ENCODE results near the gene ARHGAP32.

ARHGAP32 gene

DNA sequence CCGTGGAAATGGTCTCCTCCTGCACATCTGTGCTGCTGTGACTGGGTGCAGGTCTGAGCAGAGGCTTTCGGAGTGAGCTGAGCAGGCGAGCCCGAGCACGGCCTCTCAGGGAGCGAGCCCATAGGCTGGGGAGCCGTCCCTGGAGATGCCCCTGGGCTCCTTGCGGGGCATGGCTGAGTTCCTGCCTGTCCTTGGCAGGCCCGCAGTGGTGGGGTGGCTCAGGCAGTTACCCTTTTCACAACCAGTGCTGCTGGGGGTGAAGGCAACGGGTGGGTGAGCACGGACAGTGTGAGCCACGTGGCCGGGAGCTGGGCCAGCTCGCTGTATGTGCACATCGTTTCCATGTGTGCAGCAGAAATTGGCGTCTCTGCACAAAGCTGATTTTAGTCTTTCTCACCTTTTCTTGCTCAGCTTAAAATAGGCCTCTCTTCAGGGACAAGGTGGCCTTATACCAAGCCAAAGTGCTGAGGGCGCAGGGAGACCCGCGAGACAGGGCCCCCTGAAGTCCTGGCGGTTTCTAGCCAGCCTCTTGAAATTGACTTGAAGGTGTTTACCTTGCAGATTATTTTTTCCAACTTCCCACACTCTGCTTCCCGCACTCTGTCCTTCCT lies 249.2 kb downstream of the ARHGAP32 start, which contains the start of gene TP53AIP1:
Gene TP53AIP1, minus strand, starts transcription at position 55 of the 611 bp plus-strand sequence. CDS start 5,053 bp downstream, outside the sequence.
- no peak within 1 kb of the TSS for H3K27ac ChIP-seq
- no peak for TF ChIP-seq ZFX (IDR thresholded peaks at IDR 0.05; ENCODE audit: borderline replicate concordance)
- TF ChIP-seq, protein P1, sequence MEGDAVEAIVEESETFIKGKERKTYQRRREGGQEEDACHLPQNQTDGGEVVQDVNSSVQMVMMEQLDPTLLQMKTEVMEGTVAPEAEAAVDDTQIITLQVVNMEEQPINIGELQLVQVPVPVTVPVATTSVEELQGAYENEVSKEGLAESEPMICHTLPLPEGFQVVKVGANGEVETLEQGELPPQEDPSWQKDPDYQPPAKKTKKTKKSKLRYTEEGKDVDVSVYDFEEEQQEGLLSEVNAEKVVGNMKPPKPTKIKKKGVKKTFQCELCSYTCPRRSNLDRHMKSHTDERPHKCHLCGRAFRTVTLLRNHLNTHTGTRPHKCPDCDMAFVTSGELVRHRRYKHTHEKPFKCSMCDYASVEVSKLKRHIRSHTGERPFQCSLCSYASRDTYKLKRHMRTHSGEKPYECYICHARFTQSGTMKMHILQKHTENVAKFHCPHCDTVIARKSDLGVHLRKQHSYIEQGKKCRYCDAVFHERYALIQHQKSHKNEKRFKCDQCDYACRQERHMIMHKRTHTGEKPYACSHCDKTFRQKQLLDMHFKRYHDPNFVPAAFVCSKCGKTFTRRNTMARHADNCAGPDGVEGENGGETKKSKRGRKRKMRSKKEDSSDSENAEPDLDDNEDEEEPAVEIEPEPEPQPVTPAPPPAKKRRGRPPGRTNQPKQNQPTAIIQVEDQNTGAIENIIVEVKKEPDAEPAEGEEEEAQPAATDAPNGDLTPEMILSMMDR (IDR thresholded peaks at IDR 0.05), result no peak

DNA sequence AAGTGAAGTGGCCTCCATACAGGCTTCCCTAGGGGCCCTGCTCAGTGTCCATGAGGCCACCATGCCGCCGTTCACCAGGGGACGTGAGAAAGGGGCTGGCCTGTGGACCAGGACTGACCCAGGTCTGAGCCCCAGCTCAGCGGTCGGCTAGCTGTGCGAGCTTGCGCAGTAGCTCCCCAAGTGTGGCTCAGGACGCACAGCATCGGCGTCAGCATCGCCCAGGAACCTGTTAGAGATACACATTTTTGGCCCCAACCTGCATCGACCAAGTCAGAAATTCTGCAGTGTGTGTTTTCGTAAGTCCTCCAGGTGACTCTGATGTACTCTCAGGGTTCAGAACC lies 249.9 kb downstream of the ARHGAP32 start:
- TF ChIP-seq, protein P1 (IDR thresholded peaks at IDR 0.05), result no peak
- no peak for TF ChIP-seq ZFX (IDR thresholded peaks at IDR 0.05; ENCODE audit: borderline replicate concordance)
- H3K27ac ChIP-seq, result no peak overlapping the region

DNA sequence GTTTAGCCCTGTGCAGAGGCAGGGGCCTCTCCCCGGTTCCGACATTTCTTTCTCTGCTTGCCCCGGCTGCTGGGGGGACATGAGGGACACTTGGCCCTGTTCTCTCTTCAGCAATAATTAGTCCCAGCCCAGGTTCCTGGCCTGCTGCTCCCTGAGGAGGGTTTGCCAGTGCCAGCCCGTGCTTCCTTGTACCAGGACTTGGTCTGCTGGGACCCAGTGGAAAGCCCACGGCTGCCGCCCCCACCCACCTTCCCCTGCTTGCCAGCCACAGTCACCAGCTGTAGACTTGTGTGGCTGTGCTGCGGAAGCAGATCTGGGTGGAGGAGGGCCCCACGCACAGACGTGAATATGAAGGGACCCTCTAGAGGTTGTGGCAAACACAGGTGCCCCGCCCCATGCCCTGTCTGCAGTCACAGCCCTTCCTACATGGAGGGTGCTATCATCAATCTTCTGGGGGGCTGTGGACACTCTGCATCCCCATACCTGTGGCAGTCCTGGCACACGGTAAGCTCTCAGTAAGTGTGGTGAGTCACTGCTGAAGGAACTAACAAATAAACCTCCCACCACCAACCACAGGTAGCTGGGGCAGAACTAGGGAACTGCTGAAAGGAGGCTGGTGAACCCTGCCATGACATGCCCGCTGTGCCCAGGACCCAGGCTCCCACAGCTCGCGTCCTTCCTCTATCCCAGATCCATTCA lies 250.4 kb downstream of the ARHGAP32 start:
- TF ChIP-seq, protein P1 (IDR thresholded peaks at IDR 0.05), result no peak
- no peak for TF ChIP-seq ZFX (IDR thresholded peaks at IDR 0.05; ENCODE audit: borderline replicate concordance)
- H3K27ac ChIP-seq, result no peak overlapping the region

DNA sequence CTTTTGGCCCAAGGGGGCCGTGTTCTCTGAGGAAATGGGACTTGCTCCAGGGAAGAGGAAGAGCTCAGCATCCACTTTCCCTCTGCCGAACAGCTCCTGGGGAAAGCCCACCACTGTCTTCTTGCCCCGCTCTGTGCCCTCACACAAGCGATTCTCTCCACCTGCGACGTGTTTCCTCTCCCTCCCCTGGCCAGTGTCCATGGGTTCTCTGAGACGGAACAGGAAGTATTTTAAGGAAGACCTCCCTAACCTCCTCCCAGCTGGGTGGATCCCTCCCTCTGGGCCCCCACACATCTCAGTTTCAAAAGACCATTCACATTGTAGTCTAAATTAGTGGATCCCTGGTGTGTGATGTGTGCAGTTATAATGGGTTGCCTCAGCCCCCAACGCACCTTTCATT lies 251.0 kb downstream of the ARHGAP32 start:
- no peak overlapping the region for H3K27ac ChIP-seq

DNA sequence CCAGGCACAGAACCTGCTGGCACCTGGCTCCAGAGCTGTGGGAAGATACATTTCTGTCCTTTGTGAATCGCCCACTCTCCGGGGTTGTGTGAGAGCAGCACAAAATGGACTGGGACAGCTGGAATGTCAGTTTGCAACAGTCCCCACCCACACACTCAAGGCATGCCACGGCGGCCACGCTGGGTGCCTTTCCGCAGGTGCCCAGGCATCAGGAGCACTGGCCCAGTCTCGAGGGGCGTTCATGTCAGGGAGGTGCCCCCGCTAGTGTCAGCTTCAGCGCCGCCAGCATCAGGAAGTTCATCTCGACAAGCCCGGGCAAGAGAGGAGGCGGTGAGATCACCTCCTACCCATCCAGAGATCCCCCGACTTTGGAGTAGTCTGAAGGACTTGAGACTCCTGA lies 251.5 kb downstream of the ARHGAP32 start:
- H3K27ac ChIP-seq, result no peak overlapping the region
- TF ChIP-seq ZFX (IDR thresholded peaks at IDR 0.05; ENCODE audit: borderline replicate concordance), result no peak
- TF ChIP-seq, protein P1 (IDR thresholded peaks at IDR 0.05), result no peak

More for the DNA sequence above, 251.0 kb downstream of the ARHGAP32 start:
- TF ChIP-seq ZFX (IDR thresholded peaks at IDR 0.05; ENCODE audit: borderline replicate concordance), result no peak
- TF ChIP-seq, protein P1 (IDR thresholded peaks at IDR 0.05), result no peak

DNA sequence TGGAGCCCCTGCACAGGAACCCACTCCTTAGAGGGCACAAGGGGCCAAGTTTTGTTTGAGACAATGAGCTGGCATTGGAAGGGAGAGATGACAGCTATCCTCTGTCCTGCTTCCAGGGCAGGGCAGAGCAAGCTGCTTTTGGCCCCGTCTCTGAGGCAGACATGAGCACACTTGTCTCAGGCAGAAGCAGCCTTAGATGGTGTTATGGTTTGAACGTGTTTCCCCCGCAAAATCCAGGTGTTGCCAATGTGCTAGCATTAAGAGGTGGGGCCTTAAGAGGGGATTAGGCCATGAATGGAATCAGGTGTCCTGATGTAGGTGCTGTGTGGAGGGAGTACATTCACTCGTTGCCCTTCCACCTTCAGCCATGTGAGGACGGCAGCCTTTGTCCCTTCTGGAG lies 252.0 kb downstream of the ARHGAP32 start:
- no peak overlapping the region for H3K27ac ChIP-seq
- TF ChIP-seq, protein P1 (IDR thresholded peaks at IDR 0.05), result no peak
- no peak for TF ChIP-seq ZFX (IDR thresholded peaks at IDR 0.05; ENCODE audit: borderline replicate concordance)

DNA sequence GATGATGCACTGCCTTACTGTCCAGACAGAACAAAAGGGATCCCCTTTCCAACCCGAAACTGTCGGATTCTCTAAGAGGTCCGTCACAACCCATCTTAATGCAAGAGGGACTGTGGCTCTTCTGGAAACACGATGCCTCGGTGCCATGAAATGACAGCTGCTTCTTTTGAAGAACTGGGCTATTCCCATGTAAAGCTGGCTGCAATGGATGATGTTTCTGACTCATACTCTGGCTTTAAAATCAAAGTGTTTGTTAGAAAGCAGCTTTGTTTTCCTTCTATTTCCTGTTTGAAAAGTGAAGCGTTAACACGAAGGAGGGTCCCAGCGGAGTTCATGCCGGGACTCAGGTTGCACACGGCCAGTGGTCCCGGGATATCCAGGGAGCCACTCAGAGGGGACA lies 252.5 kb downstream of the ARHGAP32 start:
- TF ChIP-seq ZFX (IDR thresholded peaks at IDR 0.05; ENCODE audit: borderline replicate concordance), result no peak
- TF ChIP-seq, protein P1 (IDR thresholded peaks at IDR 0.05), result no peak
- H3K27ac ChIP-seq, result no peak overlapping the region

All from 22Rv1 (cell line).